Left ventricle myocardium inferior (tissue), 1 donor: ENCODE measurements around the gene DOC2B. TPM values are rescaled to one million over a fixed set of nuclear protein-coding genes. Genes with fewer than 3 reads are reported as not detected.

Source experiments
- DNase-seq: peaks from one replicate; pipeline ENCODE4 v3.0.0-alpha.2; 2020
- H3K27ac ChIP-seq: fragments of 200-600 bp; replicated peaks from 2 replicates; pipeline ENCODE4 v1.8.0; 2021
- H3K27me3 ChIP-seq: fragments of 200-600 bp; 2 replicates; pipeline ENCODE4 v1.8.0; 2021; ENCODE audit warnings: low read depth
- H3K36me3 ChIP-seq: fragments of 200-600 bp; 2 replicates; pipeline ENCODE4 v1.8.0; 2021
- H3K4me1 ChIP-seq: fragments of 200-600 bp; 2 replicates; pipeline ENCODE4 v1.8.0; 2021
- H3K4me3 ChIP-seq: fragments of 200-600 bp; 2 replicates; pipeline ENCODE4 v1.8.0; 2021; ENCODE audit warnings: mild to moderate bottlenecking, moderate library complexity
- H3K9me3 ChIP-seq: fragments of 200-600 bp; replicated peaks from 2 replicates; pipeline ENCODE4 v1.8.0; 2021
- intact Hi-C: fragments of 100-400 bp; cut with micrococcal nuclease; formaldehyde crosslinking; loops from one replicate; pipeline ENCODE4 v1.11.0; 2022
- total RNA-seq: library from RNA; stranded (reverse); fragmentation: NEBNext Ultra II Directional; extraction: Animal tissue kit (Norgen Biotek cat#: 25700); gene quantifications from one replicate; pipeline ENCODE4 v1.2.1, GENCODE V29; 2021
- TF ChIP-seq, protein P1 (sequence below): fragments of 200-600 bp; IDR thresholded peaks from 2 replicates; pipeline ENCODE4 v1.8.0; 2021; ENCODE audit warnings: antibody characterized with exemption, mild to moderate bottlenecking, borderline replicate concordance
- donor health status: DM: no; HTN: yes; CAD: no; lungs with severe emphysema.

The DOC2B gene
- total RNA-seq, 1 donor from 2014 or later = 2.7 TPM

- Histone ChIP-seq H3K4me1 (peaks cover 3% of the 10 kb centered on the region), H3K27ac (no peak overlapping the region), H3K36me3 (no peaks in the 10 kb centered on the region), H3K4me3 (no peak overlapping the region), H3K27me3 (no peaks in the 10 kb centered on the region), H3K9me3 (no peaks in the 10 kb centered on the region)
- no peak for DNase-seq
- TF ChIP-seq, protein P1, sequence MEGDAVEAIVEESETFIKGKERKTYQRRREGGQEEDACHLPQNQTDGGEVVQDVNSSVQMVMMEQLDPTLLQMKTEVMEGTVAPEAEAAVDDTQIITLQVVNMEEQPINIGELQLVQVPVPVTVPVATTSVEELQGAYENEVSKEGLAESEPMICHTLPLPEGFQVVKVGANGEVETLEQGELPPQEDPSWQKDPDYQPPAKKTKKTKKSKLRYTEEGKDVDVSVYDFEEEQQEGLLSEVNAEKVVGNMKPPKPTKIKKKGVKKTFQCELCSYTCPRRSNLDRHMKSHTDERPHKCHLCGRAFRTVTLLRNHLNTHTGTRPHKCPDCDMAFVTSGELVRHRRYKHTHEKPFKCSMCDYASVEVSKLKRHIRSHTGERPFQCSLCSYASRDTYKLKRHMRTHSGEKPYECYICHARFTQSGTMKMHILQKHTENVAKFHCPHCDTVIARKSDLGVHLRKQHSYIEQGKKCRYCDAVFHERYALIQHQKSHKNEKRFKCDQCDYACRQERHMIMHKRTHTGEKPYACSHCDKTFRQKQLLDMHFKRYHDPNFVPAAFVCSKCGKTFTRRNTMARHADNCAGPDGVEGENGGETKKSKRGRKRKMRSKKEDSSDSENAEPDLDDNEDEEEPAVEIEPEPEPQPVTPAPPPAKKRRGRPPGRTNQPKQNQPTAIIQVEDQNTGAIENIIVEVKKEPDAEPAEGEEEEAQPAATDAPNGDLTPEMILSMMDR = no peak
- intact Hi-C loops = no loop called here
Measured at GRCh38 chr17:163514-164098, 17.8 kb downstream of the DOC2B start.

- Histone ChIP-seq H3K9me3 (no peaks in the 10 kb centered on the region), H3K36me3 (no peaks in the 10 kb centered on the region), H3K4me1 (peaks cover 3% of the 10 kb centered on the region), H3K27me3 (no peaks in the 10 kb centered on the region), H3K27ac (no peak overlapping the region), H3K4me3 (no peak overlapping the region)
- TF ChIP-seq, protein P1 = no peak
- no peak for DNase-seq
- intact Hi-C loops = no loop called here
Measured at GRCh38 chr17:162689-163088, 18.8 kb downstream of the DOC2B start.

- Histone ChIP-seq H3K27me3 (no peaks in the 10 kb centered on the region), H3K4me1 (peaks cover 3% of the 10 kb centered on the region), H3K9me3 (no peaks in the 10 kb centered on the region), H3K27ac (no peak overlapping the region), H3K4me3 (no peak overlapping the region), H3K36me3 (no peaks in the 10 kb centered on the region)
- DNase-seq = no peak
- intact Hi-C loops = no loop called here
- TF ChIP-seq, protein P1 = no peak
Measured at GRCh38 chr17:161481-161880, 20.0 kb downstream of the DOC2B start.

- Histone ChIP-seq H3K4me1 (peaks cover 3% of the 10 kb centered on the region), H3K4me3 (no peak overlapping the region), H3K27ac (no peak overlapping the region), H3K27me3 (no peaks in the 10 kb centered on the region), H3K9me3 (no peaks in the 10 kb centered on the region), H3K36me3 (no peaks in the 10 kb centered on the region)
- intact Hi-C loops = no loop called here
- TF ChIP-seq, protein P1 = no peak
- no peak for DNase-seq
Measured at GRCh38 chr17:160336-160735, 21.1 kb downstream of the DOC2B start.

GRCh38 chr17:159609-160008 lies 21.8 kb downstream of the DOC2B start:
- H3K36me3 ChIP-seq = no peaks in the 10 kb centered on the region
- no peaks in the 10 kb centered on the region for H3K9me3 ChIP-seq
- no peak overlapping the region for H3K27ac ChIP-seq
- H3K27me3 ChIP-seq = no peaks in the 10 kb centered on the region
- no peak overlapping the region for H3K4me3 ChIP-seq
- intact Hi-C loops = no loop called here
- no peak for DNase-seq
- TF ChIP-seq, protein P1 = no peak
- peaks cover under 1% of the 10 kb centered on the region for H3K4me1 ChIP-seq

DNA sequence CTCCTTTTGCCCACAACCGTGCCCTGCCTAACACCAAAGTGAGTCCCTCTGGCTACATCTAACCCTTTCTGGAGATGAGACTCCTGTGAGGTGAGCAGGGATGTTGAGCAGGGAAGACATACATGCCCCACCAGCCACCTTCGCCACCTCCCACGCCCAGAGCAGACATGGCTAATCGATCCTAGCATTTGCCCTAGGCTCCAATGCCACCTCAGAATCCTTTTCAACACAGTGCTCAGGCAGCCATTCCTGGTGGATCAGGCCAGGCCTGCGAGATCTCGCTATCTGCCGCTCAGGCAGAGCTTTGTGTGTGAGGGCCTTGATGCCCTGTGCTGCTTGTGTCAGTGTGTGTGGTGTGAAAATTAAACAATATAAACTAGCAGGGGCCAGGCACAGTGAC lies 23.1 kb downstream of the DOC2B start:
- Histone ChIP-seq H3K36me3 (peaks cover 4% of the 10 kb centered on the region), H3K27me3 (no peaks in the 10 kb centered on the region), H3K9me3 (no peaks in the 10 kb centered on the region), H3K27ac (no peak overlapping the region), H3K4me1 (no peaks in the 10 kb centered on the region), H3K4me3 (no peak overlapping the region)
- intact Hi-C loops = no loop called here
- DNase-seq = no peak
- TF ChIP-seq, protein P1 = no peak
